Heart right ventricle (tissue), 16 donors: ENCODE data around the gene LPAR6. TPM values are rescaled to one million over a fixed set of nuclear protein-coding genes. Genes with fewer than 3 reads are reported as not detected.

Experiments used
- ATAC-seq, 8 donors: fragments of 200-7000 bp; cut with Tn5 transposase; one replicate each; pipeline ENCODE4 v1.9.1; 2020; ENCODE audit warnings: mild to moderate bottlenecking in 8 of 8, moderate library complexity in 8 of 8, moderate number of reproducible peaks in 1 of 8
- DNase-seq, 2 donors: peaks; one replicate each; pipeline ENCODE4 v3.0.0-alpha.2; 2020
- H3K27ac ChIP-seq, 10 donors: fragments of 200-600 bp; sonication (generic) in 2 of 10; one replicate each; pipeline versions ENCODE4 v1.5.0 to v1.8.0; 2020 to 2022; ENCODE audit warnings: mild to moderate bottlenecking in 3 of 10
- H3K27me3 ChIP-seq, 7 donors: fragments of 200-600 bp; one replicate each; pipeline ENCODE4 v1.8.0; 2021 to 2022; ENCODE audit warnings: mild to moderate bottlenecking in 2 of 7
- H3K36me3 ChIP-seq, 9 donors: fragments of 200-600 bp; sonication (generic) in 1 of 9; one replicate each; pipeline versions ENCODE4 v1.5.0 to v1.8.0; 2020 to 2022; ENCODE audit warnings: mild to moderate bottlenecking in 2 of 9
- H3K4me1 ChIP-seq, 9 donors: fragments of 200-600 bp; sonication (generic) in 1 of 9; one replicate each; pipeline versions ENCODE4 v1.5.0 to v1.8.0; 2020 to 2022; ENCODE audit warnings: mild to moderate bottlenecking in 4 of 9
- H3K4me3 ChIP-seq, 10 donors: fragments of 200-600 bp; sonication (generic) in 2 of 10; one replicate each; pipeline versions ENCODE4 v1.5.0 to v1.8.0; 2020 to 2022; ENCODE audit warnings: mild to moderate bottlenecking in 7 of 10, moderate library complexity in 2 of 10
- H3K9me3 ChIP-seq, 11 donors: fragments of 200-600 bp in 10 of 11; sonication (generic) in 2 of 11; one replicate each; pipeline versions ENCODE4 v1.5.0 to v1.8.0; 2013 to 2022; ENCODE audit warnings: mild to moderate bottlenecking in 2 of 11, control low read depth in 1 of 11, moderate library complexity in 1 of 11
- CTCF ChIP-seq, 9 donors: fragments of 200-600 bp; sonication (generic) in 2 of 9; IDR thresholded peaks; one replicate each; pipeline versions ENCODE4 v1.5.0 to v1.8.0; 2021 to 2022; ENCODE audit warnings: antibody characterized with exemption in 9 of 9, mild to moderate bottlenecking in 5 of 9, moderate library complexity in 1 of 9
- WGBS, 2 donors: extraction: QIAGEN DNeasy Blood & Tissue Kit; methylation state at CpG; one replicate each; pipeline ENCODE4 v1.1.7; 2013; ENCODE audit warnings: inconsistent platforms in 1 of 2; 5-methylcytosine and 5-hydroxymethylcytosine counted together
- intact Hi-C, 10 donors: fragments of 100-400 bp; cut with DNase I; formaldehyde crosslinking; loops; one replicate each; pipeline versions ENCODE4 v1.11.1 to v1.14.2; 2022
- polyA plus RNA-seq, 2 donors: library from polyadenylated mRNA; stranded (reverse); fragments of 200-250 nt; gene quantifications; one replicate each; pipeline ENCODE4 v1.2.3, GENCODE V29; 2013
- total RNA-seq, 10 donors: library from RNA; stranded (reverse); fragmentation: NEBNext Ultra II Directional in 3 of 10; extraction: Animal tissue kit (Norgen Biotek cat#: 25700) in 3 of 10; gene quantifications; one replicate each; pipeline versions ENCODE4 v1.2.1 to v1.2.4, GENCODE V29; 2021 to 2023
- donor health status: Arrhythmogenic right ventricular cardiomyopathy.
- donor health status: ischemic (EF 13 %, LVEDD 7.1; RV severe dilation, severe dysfunction).
- donor health status: healthy with polysubstance abuse.
- donor health status: DM: no; HTN: yes; CAD: no.
- donor health status: DM: no; HTN: no; CAD: no.
- donor health status: ischemic (EF 25% LVEDD 6.9; RV normal size, moderate dysfunction).
- donor health status: ischemic (EF 25% LVEDD 5.7; RV mildly dilated, moderate dysfunction).
- donor health status: healthy.
- donor health status: DM: yes; HTN: yes; CAD: no.
- donor health status: Ischemic cardiomyopathy.
- donor health status: ischemic (EF 35%, LVEDD 5.7; RV mildly dilated, moderate dysfunction).
- donor health status: nonischemic (EF 11% LVEDD 7.7; RV severe dilation, severe dysfunction).
- donor health status: DM: yes; HTN: yes; CAD: no.
- donor health status: PGD.
- donor health status: ischemic (EF 29% LVEDD 5.4; RV normal size, mild dysfunction).
- donor health status: nonischemic (EF 23%, LVEDD 6.1; RV moderate dilation, normal function).

The LPAR6 gene
- total and polyA plus RNA-seq, 12 donors = 5.0 to 45.1 (median 12.1) TPM

GRCh38 chr13:48443442-48444208 lies 30.7 kb upstream of the LPAR6 start:
- Histone ChIP-seq H3K27ac (peak overlapping the region in 1 of 10 donors; percentile 15), H3K9me3 (no peaks in the 10 kb centered on the region), H3K36me3 (no peaks in the 10 kb centered on the region), H3K4me3 (no peak overlapping the region), H3K4me1 (peaks cover 0 to 55% (median 10%) of the 10 kb centered on the region in 9 donors), H3K27me3 (no peaks in the 10 kb centered on the region)
- intact Hi-C loops = loop anchor here in 1 of 10 donors (10.0 kb wide), 1 partner anchor 61 kb away; no protein-coding TSS in a partner anchor
- ATAC-seq (no peak), DNase-seq (no peak)
- WGBS, 2 donors = 68 to 76% methylated on average over 1 of the region's 1 CpG
- TF ChIP-seq CTCF (IDR thresholded peaks at IDR 0.05) = no peak

DNA sequence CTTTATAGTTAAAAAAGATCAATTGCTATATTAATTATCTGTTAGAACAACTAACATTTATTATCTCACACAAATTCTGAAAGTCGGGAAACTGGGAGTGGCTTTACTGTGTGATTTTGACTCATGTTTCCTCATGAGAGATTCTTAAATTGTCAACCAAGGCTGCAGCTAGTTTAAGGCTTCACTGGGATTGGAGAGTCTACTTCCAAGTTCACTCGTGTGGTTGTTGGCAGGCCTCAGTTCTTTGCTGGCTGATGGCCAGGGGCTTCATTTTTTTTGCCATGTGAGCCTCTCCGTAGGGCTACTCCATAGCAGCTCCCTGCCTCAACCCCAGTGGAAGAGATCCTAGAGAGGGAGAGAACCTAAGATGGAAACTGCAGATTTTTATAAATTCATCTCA lies 24.5 kb upstream of the LPAR6 start:
- intact Hi-C loops = loop anchor here in 1 of 10 donors (10.0 kb wide), 1 partner anchor 57 kb away; no protein-coding TSS in a partner anchor
- Histone ChIP-seq H3K9me3 (no peaks in the 10 kb centered on the region), H3K27me3 (no peaks in the 10 kb centered on the region), H3K4me1 (peaks cover 1 to 57% (median 34%) of the 10 kb centered on the region in 9 donors), H3K4me3 (peak overlapping the region in 2 of 10 donors; percentile 0 to 7), H3K27ac (peak overlapping the region in 8 of 10 donors; percentile 31 to 81 (median 50)), H3K36me3 (no peaks in the 10 kb centered on the region)
- ATAC-seq = peak; percentile 76 to 97 (median 92)
- WGBS, 2 donors = 6 to 7% methylated on average over 3 of the region's 3 CpGs
- no peak for TF ChIP-seq CTCF (IDR thresholded peaks at IDR 0.05)
- peak; percentile 73 to 83 for DNase-seq

- H3K27me3 ChIP-seq = no peaks in the 10 kb centered on the region
- peaks cover 7 to 63% (median 40%) of the 10 kb centered on the region in 9 donors for H3K4me1 ChIP-seq
- H3K9me3 ChIP-seq = no peaks in the 10 kb centered on the region
- ATAC-seq = peak in 4 of 8 donors; percentile 17 to 35 (median 24)
- no peaks in the 10 kb centered on the region for H3K36me3 ChIP-seq
- peak overlapping the region in 8 of 10 donors; percentile 31 to 81 (median 50) for H3K27ac ChIP-seq
- DNase-seq = no peak
- peak overlapping the region in 3 of 10 donors; percentile 0 to 7 (median 0) for H3K4me3 ChIP-seq
- TF ChIP-seq CTCF (IDR thresholded peaks at IDR 0.05) = no peak
- intact Hi-C loops = loop anchor here in 1 of 10 donors (10.0 kb wide), 1 partner anchor 58 kb away; no protein-coding TSS in a partner anchor
- WGBS, 2 donors = 40 to 45% methylated on average over 2 of the region's 2 CpGs
Measured at GRCh38 chr13:48436661-48437288, 23.9 kb upstream of the LPAR6 start.

GRCh38 chr13:48434200-48434599 lies 21.3 kb upstream of the LPAR6 start:
- intact Hi-C loops = loop anchor here in 1 of 10 donors (10.0 kb wide), 1 partner anchor 61 kb away; no protein-coding TSS in a partner anchor
- peak overlapping the region in 2 of 10 donors; percentile 32 to 81 for H3K27ac ChIP-seq
- TF ChIP-seq CTCF (IDR thresholded peaks at IDR 0.05) = no peak
- WGBS, 2 donors = 94 to 98% methylated on average over 3 of the region's 3 CpGs
- no peaks in the 10 kb centered on the region for H3K36me3 ChIP-seq
- H3K27me3 ChIP-seq = no peaks in the 10 kb centered on the region
- peaks cover 11 to 88% (median 56%) of the 10 kb centered on the region in 9 donors for H3K4me1 ChIP-seq
- H3K9me3 ChIP-seq = no peaks in the 10 kb centered on the region
- ATAC-seq (no peak), DNase-seq (no peak)
- no peak overlapping the region for H3K4me3 ChIP-seq
